Pancreas (tissue), 10 donors: ENCODE results near the gene GLMN. TPM values are rescaled to one million over a fixed set of nuclear protein-coding genes. Genes with fewer than 3 reads are reported as not detected.
"Not testable (repeated sequence)": the region's sequence is repeated elsewhere in the genome, so short reads cannot be mapped to it uniquely, and the experiment has no call there.

Experiments used
- ATAC-seq, 4 donors: fragments of 200-7000 bp; cut with Tn5 transposase; one replicate each; pipeline versions ENCODE4 v1.8.0 to v1.9.1; 2020; ENCODE audit warnings: mild to moderate bottlenecking in 4 of 4, moderate library complexity in 4 of 4
- DNase-seq, 6 donors: peaks; one replicate each; pipeline ENCODE4 v3.0.0-alpha.2; 2020
- FAIRE-seq: peaks from 2 replicates; lab custom pipeline; 2012; peaks lifted over from hg19 to GRCh38; lab: Jason Lieb, UNC
- H3K27ac ChIP-seq, 4 donors: fragments of 200-600 bp; sonication (generic); 1 replicate in 3 of 4; 2 replicates in 1 of 4; pipeline versions ENCODE4 v1.5.0 to v1.8.0; 2020
- H3K27me3 ChIP-seq, 4 donors: fragments of 200-600 bp; one replicate each; pipeline ENCODE4 v1.8.0; 2021
- H3K36me3 ChIP-seq, 3 donors: fragments of 200-600 bp; sonication (generic) in 1 of 3; one replicate each; pipeline versions ENCODE4 v1.5.0 to v1.8.0; 2020 to 2021
- H3K4me1 ChIP-seq, 3 donors: fragments of 200-600 bp; one replicate each; pipeline ENCODE4 v1.8.0; 2021
- H3K4me3 ChIP-seq, 4 donors: fragments of 200-600 bp; sonication (generic) in 2 of 4; one replicate each; pipeline versions ENCODE4 v1.5.0 to v1.8.0; 2020 to 2021
- H3K9me3 ChIP-seq, 4 donors: fragments of 200-600 bp; one replicate each; pipeline ENCODE4 v1.8.0; 2021
- CTCF ChIP-seq, 4 donors: fragments of 200-600 bp; sonication (generic) in 3 of 4; IDR thresholded peaks; one replicate each; pipeline versions ENCODE4 v1.5.0 to v1.8.0; 2021; ENCODE audit warnings: antibody characterized with exemption in 4 of 4
- WGBS, 2 donors: extraction: QIAGEN DNeasy Blood & Tissue Kit; methylation state at CpG; one replicate each; pipeline ENCODE4 v1.1.7; 2013; 5-methylcytosine and 5-hydroxymethylcytosine counted together
- intact Hi-C, 3 donors: fragments of 100-400 bp; cut with DNase I; formaldehyde crosslinking; loops; one replicate each; pipeline versions ENCODE4 v1.11.1 to v1.14.2; 2022
- polyA plus RNA-seq, 2 donors: library from polyadenylated mRNA; stranded (reverse); fragments of 200-250 nt; gene quantifications; one replicate each; pipeline ENCODE4 v1.2.3, GENCODE V29; 2013
- total RNA-seq, 6 donors: library from RNA; stranded (reverse); fragmentation: NEBNext Ultra II Directional in 4 of 6; extraction: Animal tissue kit (Norgen Biotek cat#: 25700) in 4 of 6; gene quantifications; one replicate each; pipeline versions ENCODE4 v1.2.1 to v1.2.4, GENCODE V29; 2021 to 2023
- donor health status: healthy with polysubstance abuse.
- donor health status: DM: no; HTN: no; CAD: no; lungs with moderate emphysema.
- donor health status: DM: no; HTN: no; CAD: no.
- donor health status: control.
- donor health status: control.
- donor health status: Bipolar disorder and iron deficiency.
- donor health status: DM: yes; HTN: yes; CAD: no.
- donor health status: DM: no; HTN: no; CAD: no.
- donor health status: DM: no; HTN: no; CAD: no.
- donor health status: DM: yes; HTN: yes; CAD: no.

GLMN gene
- total and polyA plus RNA-seq, 8 donors, result 1.7 to 10.4 (median 2.7) TPM

GRCh38 chr1:92259350-92259749, 39.4 kb downstream of the GLMN start:
- DNase-seq, result no peak
- Histone ChIP-seq H3K36me3 (peaks cover 0 to 2% (median 0%) of the 10 kb centered on the region in 3 donors), H3K9me3 (no peaks in the 10 kb centered on the region), H3K27ac (no peak overlapping the region), H3K4me3 (no peak overlapping the region), H3K4me1 (no peaks in the 10 kb centered on the region), H3K27me3 (no peaks in the 10 kb centered on the region)
- TF ChIP-seq CTCF (IDR thresholded peaks at IDR 0.05), result no peak
- intact Hi-C loops, result no loop called here
- no peak for ATAC-seq
- 96% methylated on average over 1 of the region's 1 CpG for WGBS, 2 donors
- no peak for FAIRE-seq

- FAIRE-seq, H3K27me3 ChIP-seq, intact Hi-C loops, H3K9me3 ChIP-seq, H3K27ac ChIP-seq, H3K4me1 ChIP-seq, H3K36me3 ChIP-seq, H3K4me3 ChIP-seq, DNase-seq, ATAC-seq: not testable (repeated sequence)
- WGBS, 2 donors, result 83 to 85% methylated on average over 3 of the region's 3 CpGs
Measured at GRCh38 chr1:92254714-92255113, 44.1 kb downstream of the GLMN start.

- DNase-seq (no peak), FAIRE-seq (no peak), ATAC-seq (no peak)
- Histone ChIP-seq H3K27me3 (no peaks in the 10 kb centered on the region), H3K4me1 (no peaks in the 10 kb centered on the region), H3K36me3 (no peaks in the 10 kb centered on the region), H3K4me3 (no peak overlapping the region), H3K9me3 (no peaks in the 10 kb centered on the region), H3K27ac (no peak overlapping the region)
- intact Hi-C loops, result no loop called here
- 85 to 86% methylated on average over 1 of the region's 1 CpG for WGBS, 2 donors
- TF ChIP-seq CTCF (IDR thresholded peaks at IDR 0.05), result no peak
Measured at GRCh38 chr1:92244376-92244775, 54.4 kb downstream of the GLMN start.

GRCh38 chr1:92240034-92240433, 58.8 kb downstream of the GLMN start:
- FAIRE-seq (no peak), ATAC-seq (no peak), DNase-seq (no peak)
- Histone ChIP-seq H3K27ac (no peak overlapping the region), H3K9me3 (no peaks in the 10 kb centered on the region), H3K4me3 (no peak overlapping the region), H3K27me3 (peaks cover 0 to 5% (median 0%) of the 10 kb centered on the region in 4 donors), H3K4me1 (no peaks in the 10 kb centered on the region), H3K36me3 (no peaks in the 10 kb centered on the region)
- 75 to 79% methylated on average over 2 of the region's 2 CpGs for WGBS, 2 donors
- intact Hi-C loops, result no loop called here
- no peak for TF ChIP-seq CTCF (IDR thresholded peaks at IDR 0.05)

GRCh38 chr1:92230736-92231135, 68.1 kb downstream of the GLMN start:
- DNase-seq (no peak), FAIRE-seq (no peak), ATAC-seq (no peak)
- intact Hi-C loops, result no loop called here
- Histone ChIP-seq H3K27me3 (no peaks in the 10 kb centered on the region), H3K36me3 (no peaks in the 10 kb centered on the region), H3K4me3 (no peak overlapping the region), H3K9me3 (no peaks in the 10 kb centered on the region), H3K27ac (no peak overlapping the region), H3K4me1 (no peaks in the 10 kb centered on the region)
- WGBS, 2 donors, result 74 to 93% methylated on average over 1 of the region's 1 CpG
- TF ChIP-seq CTCF (IDR thresholded peaks at IDR 0.05), result no peak
